Stimulated activated CD4-positive, alpha-beta T cell treated with anti-CD3 and anti-CD28 coated beads, Interleukin-2, amount 100 ng/mL, for 48 hours (primary cell): ENCODE data around the gene GRM5.

ENCODE experiments used
- DNase-seq, 2 donors: peaks; one replicate each; pipeline ENCODE4 v3.0.0-alpha.2; 2020

The GRM5 gene

GRCh38 chr11:88692306-88693086, 373.3 kb downstream of the GRM5 start:
- DNase-seq, result no peak

GRCh38 chr11:88689548-88690240, 376.1 kb downstream of the GRM5 start:
- DNase-seq, result no peak

GRCh38 chr11:88683024-88683423, 382.8 kb downstream of the GRM5 start:
- DNase-seq, result no peak

GRCh38 chr11:88680806-88681205, 385.0 kb downstream of the GRM5 start:
- DNase-seq, result no peak

- no peak for DNase-seq
Observed at GRCh38 chr11:88666364-88666763, 399.4 kb downstream of the GRM5 start.

DNA sequence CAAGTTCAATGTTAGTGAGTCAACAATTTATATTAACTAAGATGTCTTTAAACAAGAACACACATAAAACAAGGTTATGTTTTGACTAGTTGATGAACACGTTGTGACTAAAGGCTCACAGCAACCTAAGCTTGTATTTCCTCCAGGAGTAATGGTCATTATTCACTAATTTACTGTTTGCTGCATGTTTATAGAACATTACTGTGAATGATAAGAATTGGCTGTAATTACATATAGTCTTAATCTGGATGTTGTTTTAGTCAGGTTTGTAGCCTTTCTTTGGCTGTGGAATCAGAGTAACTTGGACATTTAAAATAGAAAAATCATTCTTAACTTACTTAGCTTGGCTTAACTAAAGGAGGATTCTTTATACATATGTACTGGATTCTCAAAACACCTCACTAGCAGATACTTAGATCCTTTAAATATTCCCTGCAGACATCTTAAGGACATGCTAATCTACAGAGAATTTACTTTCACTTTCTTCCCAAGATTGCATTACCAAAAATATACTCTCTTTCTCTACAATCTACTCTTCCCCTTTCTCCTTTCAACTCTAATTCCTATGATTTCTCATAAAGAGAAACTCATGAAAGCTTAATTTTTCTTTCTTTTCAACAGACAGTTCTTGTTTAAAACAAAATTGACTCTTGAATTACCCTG, 408.6 kb downstream of the GRM5 start:
- DNase-seq, result no peak

- no peak for DNase-seq
Observed at GRCh38 chr11:88656283-88656682, 409.5 kb downstream of the GRM5 start.

- no peak for DNase-seq
Observed at GRCh38 chr11:88655656-88656055, 410.1 kb downstream of the GRM5 start.

- no peak for DNase-seq
Observed at GRCh38 chr11:88655196-88655595, 410.6 kb downstream of the GRM5 start.

GRCh38 chr11:88651556-88651955, 414.2 kb downstream of the GRM5 start:
- DNase-seq, result no peak

DNA sequence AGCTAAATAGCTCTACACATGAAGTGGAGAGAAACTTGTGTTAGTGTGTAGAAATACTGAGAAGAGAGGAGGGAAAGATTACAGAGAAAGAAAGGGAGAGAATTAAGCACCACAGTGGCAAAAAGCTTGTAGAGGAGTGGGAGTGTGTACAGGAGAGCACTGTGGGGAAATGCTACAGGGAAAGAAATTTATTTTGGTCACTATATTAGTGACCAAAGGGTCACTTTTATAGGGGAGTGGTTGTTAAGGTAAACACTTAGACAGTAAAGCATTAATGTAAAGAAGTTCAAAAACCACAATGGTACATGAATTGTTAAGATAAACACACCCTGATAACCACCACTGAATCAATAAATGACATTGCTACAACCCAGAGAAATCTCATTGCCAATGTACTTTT, 421.1 kb downstream of the GRM5 start:
- no peak for DNase-seq

- DNase-seq, result no peak
Observed at GRCh38 chr11:88632163-88632562, 433.6 kb downstream of the GRM5 start.

DNA sequence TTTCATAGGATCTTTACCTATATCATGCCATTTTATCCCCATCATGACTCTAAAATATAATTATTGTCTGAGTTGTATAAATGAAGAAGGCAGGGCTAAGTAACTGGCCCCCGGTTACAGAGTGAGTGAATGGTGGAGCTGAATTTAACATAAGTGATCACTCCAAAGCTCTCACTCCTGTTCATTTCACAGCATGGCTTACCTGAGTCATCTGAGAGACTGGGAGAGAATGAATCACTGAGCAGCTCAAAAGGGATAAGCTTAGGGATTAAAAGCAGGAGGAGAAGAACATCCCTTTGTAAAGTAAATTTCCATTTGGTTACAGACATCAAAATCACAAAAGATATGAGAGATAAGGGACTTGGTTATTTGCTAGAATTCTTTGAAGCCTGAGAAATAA, 434.3 kb downstream of the GRM5 start:
- no peak for DNase-seq

DNA sequence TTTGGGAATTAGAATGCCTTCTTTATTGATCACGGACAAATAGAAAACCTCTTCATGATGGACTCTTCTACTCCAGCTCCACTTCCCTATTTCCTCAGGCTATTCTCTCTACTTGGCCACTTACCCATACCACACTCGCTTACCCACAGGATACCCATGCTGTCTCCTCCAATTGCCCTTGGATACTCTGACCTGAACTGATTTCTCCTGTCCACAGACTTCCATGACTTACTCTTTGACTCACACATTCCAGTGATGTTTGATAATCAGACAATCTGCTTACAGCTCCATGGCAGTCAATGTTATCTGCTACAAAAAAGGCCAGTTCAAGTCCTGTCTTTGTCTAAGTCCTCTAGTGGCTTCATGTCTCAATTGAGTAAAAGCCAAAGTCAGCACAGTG, 436.3 kb downstream of the GRM5 start:
- DNase-seq, result no peak

GRCh38 chr11:88626216-88626615, 439.6 kb downstream of the GRM5 start:
- DNase-seq, result no peak

DNA sequence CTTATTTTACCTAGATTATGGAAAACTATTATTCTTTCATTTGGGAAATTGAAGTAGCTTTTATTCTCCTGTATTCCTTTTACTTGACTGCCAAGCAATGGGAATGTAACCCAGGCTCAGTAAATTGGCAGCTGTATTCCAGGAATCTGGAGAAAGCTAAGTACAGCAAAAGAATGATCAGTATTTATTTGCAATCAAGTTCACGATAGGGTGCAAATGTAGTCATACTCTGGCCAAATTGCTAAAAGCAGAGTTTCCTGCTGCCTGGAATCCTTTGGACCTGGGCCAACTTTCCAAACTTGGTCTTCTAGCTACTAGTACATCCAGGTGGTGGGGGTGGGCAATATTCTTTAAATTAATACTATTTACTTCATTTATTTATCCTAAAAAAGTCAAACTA, 442.3 kb downstream of the GRM5 start:
- no peak for DNase-seq

- DNase-seq, result no peak
Observed at GRCh38 chr11:88620568-88621130, 445.1 kb downstream of the GRM5 start.

DNA sequence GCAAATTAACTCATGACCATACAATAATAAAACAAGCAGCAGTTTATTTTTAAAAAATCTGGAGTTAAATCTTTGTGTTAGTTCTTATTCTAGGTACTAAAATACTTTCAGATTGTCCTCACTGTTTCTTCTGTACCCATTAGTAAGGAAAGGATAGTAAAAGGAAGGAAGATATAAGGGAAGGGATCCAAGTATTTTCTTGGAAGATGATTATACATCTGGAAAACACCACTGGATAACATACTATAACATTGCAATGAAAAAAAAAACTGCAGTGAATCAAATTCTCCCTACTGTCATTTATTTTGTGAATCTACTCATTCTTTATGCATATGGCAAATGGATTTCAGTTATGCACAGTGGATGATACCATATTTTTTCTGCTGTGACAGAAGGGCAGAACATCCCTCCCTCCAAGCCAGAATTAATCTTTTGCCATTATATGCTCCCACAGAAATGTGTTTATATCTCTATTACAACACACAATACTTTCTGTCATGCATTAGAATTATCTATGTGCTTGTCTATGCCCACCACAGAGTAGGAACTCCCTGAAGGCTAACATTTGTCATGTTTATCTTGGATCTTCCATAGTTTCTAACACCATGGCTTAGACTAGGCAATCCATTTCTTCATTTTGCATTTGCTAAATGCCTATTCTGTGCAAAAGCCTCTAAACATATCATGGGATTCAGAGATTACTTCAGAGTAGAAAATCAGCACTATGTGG, 446.0 kb downstream of the GRM5 start:
- DNase-seq, result no peak

GRCh38 chr11:88619071-88619425, 446.7 kb downstream of the GRM5 start:
- no peak for DNase-seq

GRCh38 chr11:88618327-88619070, 447.3 kb downstream of the GRM5 start:
- no peak for DNase-seq

- no peak for DNase-seq
Observed at GRCh38 chr11:88617226-88617625, 448.6 kb downstream of the GRM5 start.

GRCh38 chr11:88604260-88604659, 461.5 kb downstream of the GRM5 start:
- no peak for DNase-seq
